IPS-18a (cell line): ENCODE results near the gene LDLRAD3.

Experiments used
- H3K27ac ChIP-seq: one replicate; pipeline ENCODE4 v1.5.1; 2013; ENCODE audit warnings: low read length
- H3K27me3 ChIP-seq: one replicate; pipeline ENCODE4 v1.6.1; 2013; ENCODE audit warnings: mild to moderate bottlenecking, low read length; ENCODE audit not compliant: control insufficient read depth, insufficient read depth
- H3K36me3 ChIP-seq: one replicate; pipeline ENCODE4 v1.6.1; 2013; ENCODE audit warnings: low read depth, low read length; ENCODE audit not compliant: control insufficient read depth
- H3K4me1 ChIP-seq: one replicate; pipeline ENCODE4 v1.6.1; 2013; ENCODE audit warnings: low read depth, low read length; ENCODE audit not compliant: control insufficient read depth
- H3K4me3 ChIP-seq: one replicate; pipeline ENCODE4 v1.5.1; 2013; ENCODE audit warnings: low read length
- H3K9ac ChIP-seq: one replicate; pipeline ENCODE4 v1.6.1; 2013; ENCODE audit warnings: mild to moderate bottlenecking, low read length, moderate library complexity
- H3K9me3 ChIP-seq: one replicate; pipeline ENCODE4 v1.6.1; 2013; ENCODE audit warnings: low read depth, low read length; ENCODE audit not compliant: control insufficient read depth

Gene LDLRAD3

DNA sequence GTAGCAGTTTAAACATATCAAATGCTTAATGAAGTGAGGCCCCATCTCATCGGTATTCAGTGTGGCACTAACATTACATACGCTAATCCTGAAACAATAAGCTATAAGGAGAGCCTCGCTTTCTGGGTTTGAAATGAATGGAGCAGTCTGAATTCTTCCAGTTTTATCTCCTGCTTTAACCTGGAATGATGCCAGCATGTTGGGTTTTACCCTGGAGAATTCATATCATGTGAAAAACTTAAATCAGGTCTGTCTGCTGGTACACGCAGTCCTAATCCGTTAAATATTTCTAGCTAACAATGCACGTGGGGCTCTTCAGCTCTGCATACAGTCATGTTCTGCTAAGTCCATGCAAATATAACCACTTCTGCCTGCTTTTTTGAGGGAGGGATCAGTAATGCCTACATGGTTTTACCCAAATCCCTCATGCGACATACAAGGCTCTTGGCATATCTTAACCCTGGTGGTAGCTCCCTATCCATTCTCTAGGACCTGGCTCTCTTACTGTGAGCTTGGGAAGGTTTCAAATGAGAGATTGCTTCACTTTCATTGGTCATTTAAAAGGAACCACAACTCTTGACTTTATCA, 252.6 kb downstream of the LDLRAD3 start:
- H3K27me3 ChIP-seq, result no peaks in the 10 kb centered on the region
- H3K9me3 ChIP-seq, result no peaks in the 10 kb centered on the region
- peaks cover 4% of the 10 kb centered on the region for H3K36me3 ChIP-seq
- peaks cover 21% of the 10 kb centered on the region for H3K4me1 ChIP-seq
- no peak overlapping the region for H3K4me3 ChIP-seq
- no peak overlapping the region for H3K27ac ChIP-seq
- no peak overlapping the region for H3K9ac ChIP-seq

DNA sequence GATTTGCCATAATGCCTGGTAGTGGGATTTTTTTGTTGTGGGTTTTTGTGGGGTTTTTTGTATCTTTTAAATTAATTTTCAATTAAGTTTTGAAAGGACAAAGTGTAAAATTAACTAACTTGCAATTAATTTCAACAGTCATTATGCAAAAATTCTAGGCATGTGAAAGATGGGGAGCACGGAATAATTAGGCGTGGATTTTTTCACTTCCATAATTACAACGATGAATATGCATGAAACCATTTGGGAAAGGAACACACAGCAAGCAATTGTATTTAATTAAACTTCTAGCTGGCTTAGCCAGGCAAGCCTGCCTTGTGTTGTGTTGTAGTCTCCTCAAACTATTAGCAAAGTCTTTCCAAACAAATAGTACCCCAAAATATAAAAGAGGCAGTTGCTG, 257.5 kb downstream of the LDLRAD3 start:
- H3K9ac ChIP-seq, result no peak overlapping the region
- no peaks in the 10 kb centered on the region for H3K27me3 ChIP-seq
- H3K9me3 ChIP-seq, result no peaks in the 10 kb centered on the region
- no peak overlapping the region for H3K27ac ChIP-seq
- peaks cover 3% of the 10 kb centered on the region for H3K4me1 ChIP-seq
- no peak overlapping the region for H3K4me3 ChIP-seq
- H3K36me3 ChIP-seq, result peaks cover 4% of the 10 kb centered on the region

DNA sequence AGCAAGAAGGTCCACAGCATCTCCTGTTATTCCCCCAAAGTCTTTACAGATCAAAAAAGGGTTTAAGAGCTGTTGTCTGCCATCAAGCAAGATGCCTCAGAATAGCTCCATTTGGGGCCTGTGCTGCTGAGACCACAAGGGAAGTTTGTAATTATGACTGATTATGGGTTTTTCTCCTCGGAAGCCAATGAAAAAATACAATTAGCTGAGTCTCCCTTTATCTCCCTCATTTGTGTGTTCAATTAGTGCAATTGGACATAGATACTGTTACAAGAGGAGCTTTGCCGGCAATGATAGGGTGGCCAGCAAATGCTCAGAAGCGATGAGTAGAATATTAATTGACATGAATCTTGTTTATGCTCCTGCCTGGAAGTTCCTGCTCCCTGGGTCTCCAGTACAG, 261.7 kb downstream of the LDLRAD3 start:
- no peak overlapping the region for H3K9ac ChIP-seq
- H3K4me3 ChIP-seq, result no peak overlapping the region
- no peak overlapping the region for H3K27ac ChIP-seq
- H3K27me3 ChIP-seq, result no peaks in the 10 kb centered on the region
- H3K9me3 ChIP-seq, result no peaks in the 10 kb centered on the region
- H3K36me3 ChIP-seq, result no peaks in the 10 kb centered on the region
- H3K4me1 ChIP-seq, result no peaks in the 10 kb centered on the region

DNA sequence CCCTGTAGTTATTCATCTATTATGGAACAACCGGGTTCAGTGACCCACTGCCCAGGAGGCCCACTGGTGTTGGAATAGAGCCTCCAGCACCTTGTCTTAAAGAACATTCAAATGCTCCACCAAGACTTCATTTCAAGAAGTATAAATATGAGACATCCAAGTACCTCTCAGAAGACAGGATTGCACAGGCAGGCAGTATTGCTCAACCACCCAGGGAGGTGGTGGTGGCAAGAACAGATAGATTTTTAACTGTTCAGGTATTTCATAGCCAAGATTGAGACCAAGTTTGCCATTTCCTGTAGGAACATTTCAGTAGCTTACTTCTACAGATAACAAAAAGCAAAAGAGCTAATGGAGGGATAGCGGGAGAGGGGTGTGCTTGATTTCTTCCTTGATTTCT, 266.7 kb downstream of the LDLRAD3 start:
- H3K4me3 ChIP-seq, result no peak overlapping the region
- H3K4me1 ChIP-seq, result peaks cover 6% of the 10 kb centered on the region
- H3K27ac ChIP-seq, result no peak overlapping the region
- no peaks in the 10 kb centered on the region for H3K9me3 ChIP-seq
- H3K9ac ChIP-seq, result no peak overlapping the region
- no peaks in the 10 kb centered on the region for H3K36me3 ChIP-seq
- no peaks in the 10 kb centered on the region for H3K27me3 ChIP-seq

DNA sequence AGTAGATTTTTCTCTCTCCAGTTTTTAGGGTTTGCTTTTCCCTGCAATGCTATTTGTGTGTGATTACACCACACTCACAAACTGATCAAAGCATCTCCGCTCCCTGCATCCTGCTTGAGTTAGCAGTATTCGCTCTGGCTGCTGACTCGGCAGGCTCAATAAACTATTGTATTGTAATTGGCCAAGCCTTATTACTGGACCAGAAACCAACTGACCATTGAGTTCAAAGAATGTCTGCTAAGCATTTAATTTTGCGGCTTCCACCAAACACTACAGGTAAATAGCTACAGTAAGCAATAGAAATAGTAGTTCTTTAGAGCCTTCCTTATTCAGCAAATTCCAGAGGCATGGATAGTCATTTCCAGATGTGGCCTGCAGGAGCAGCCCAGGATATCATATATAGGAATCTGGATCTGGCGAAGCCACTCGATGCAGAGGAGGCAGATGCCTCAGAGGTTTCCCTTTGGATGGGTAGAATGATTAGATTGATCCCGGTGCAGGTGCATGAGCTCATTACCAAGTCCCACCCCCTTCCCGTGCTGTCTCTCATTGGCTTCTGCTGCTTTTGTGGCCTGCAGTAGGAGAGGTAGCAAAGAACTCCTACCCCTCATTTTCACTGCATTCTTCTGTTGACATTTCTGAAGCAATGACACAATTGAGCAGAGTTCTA, 268.0 kb downstream of the LDLRAD3 start:
- Histone ChIP-seq H3K4me1 (peaks cover 6% of the 10 kb centered on the region), H3K27ac (no peak overlapping the region), H3K9me3 (no peaks in the 10 kb centered on the region), H3K27me3 (no peaks in the 10 kb centered on the region), H3K36me3 (no peaks in the 10 kb centered on the region), H3K9ac (no peak overlapping the region), H3K4me3 (no peak overlapping the region)

DNA sequence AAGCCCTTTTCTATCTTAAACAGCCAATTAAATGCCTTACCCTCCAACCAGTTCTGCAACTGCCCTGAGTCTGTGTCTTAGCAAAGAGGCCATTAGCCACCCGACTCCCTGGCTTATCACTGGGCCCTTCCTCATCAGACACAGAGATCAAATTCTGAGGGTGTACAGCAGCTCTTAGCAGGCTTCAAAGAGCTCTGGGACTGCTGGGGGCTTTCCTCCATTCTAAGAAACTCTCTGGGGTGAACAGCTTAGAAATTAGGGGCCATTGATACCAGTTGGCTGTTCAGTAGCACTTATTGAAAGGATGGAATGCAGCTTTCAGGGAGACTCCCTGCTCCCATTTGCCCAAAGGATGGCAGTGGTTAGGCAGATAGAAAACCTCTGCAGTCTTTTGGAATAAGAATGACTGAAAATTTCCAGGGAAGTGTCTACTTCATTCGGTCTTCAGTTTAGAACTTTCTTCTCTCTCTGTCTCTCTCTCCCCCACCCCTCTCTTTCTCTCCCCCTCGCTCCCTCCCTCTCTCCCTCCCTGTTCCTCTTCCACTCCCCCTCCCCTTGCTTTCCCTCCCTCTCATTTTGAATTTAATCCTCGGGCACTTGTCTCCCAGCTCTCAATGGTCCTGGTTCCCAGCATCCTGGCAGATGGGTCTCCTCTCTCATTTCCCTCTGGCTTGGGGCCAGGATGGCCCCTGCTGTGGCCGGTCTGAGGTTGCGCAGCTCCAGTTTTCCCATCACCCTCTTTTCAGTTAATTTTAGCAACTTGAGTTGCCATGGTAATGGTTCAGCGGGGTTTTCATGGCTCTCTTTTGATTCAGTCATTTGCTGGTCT, 268.9 kb downstream of the LDLRAD3 start:
- no peaks in the 10 kb centered on the region for H3K36me3 ChIP-seq
- H3K4me3 ChIP-seq, result no peak overlapping the region
- no peaks in the 10 kb centered on the region for H3K27me3 ChIP-seq
- no peaks in the 10 kb centered on the region for H3K9me3 ChIP-seq
- peaks cover 6% of the 10 kb centered on the region for H3K4me1 ChIP-seq
- H3K9ac ChIP-seq, result no peak overlapping the region
- H3K27ac ChIP-seq, result no peak overlapping the region

DNA sequence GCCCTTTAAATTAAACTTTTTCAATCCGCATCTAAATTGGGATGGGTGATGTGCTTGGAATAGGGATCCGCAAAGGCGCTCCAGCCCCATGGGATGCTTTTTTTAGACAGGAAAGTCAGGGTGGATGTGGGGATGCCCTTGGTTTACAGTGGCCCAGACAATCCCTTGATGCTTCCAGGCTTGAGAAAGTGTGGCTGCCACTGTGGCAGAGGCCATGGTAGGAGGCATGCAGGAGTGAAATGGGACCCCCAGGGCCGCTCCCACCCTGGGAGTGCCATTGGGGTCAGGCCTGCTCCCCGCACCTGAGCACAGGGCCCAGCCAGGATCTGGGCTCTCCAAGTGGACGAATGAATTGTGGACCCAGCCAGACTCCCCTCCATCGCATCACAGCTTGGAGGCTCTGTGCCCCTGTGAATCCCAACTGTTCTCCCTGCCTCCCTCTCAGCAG, 269.6 kb downstream of the LDLRAD3 start:
- no peaks in the 10 kb centered on the region for H3K36me3 ChIP-seq
- no peaks in the 10 kb centered on the region for H3K9me3 ChIP-seq
- no peak overlapping the region for H3K27ac ChIP-seq
- no peak overlapping the region for H3K4me3 ChIP-seq
- no peaks in the 10 kb centered on the region for H3K27me3 ChIP-seq
- H3K4me1 ChIP-seq, result peaks cover 6% of the 10 kb centered on the region
- no peak overlapping the region for H3K9ac ChIP-seq

DNA sequence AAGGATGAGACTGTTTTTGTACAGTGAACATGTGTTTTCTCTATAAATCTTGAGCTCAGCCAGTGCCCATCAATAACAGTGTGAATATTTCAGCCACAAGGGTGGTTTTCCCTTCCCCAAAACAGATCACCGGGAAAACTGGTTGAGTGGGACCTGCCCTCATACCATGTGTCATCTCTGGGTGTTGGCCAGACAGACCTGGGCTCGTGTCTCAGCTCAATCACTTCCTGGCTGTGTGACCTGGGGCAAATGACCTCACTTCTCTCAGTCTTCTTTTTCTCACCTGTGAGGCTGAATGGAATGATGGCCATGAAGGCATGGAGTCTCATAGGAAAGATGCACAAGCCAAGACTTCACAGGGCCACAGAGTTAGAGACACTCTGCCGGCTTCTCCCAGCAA, 270.6 kb downstream of the LDLRAD3 start:
- Histone ChIP-seq H3K9ac (no peak overlapping the region), H3K4me1 (peaks cover 6% of the 10 kb centered on the region), H3K36me3 (no peaks in the 10 kb centered on the region), H3K27ac (no peak overlapping the region), H3K27me3 (no peaks in the 10 kb centered on the region), H3K4me3 (no peak overlapping the region), H3K9me3 (no peaks in the 10 kb centered on the region)

DNA sequence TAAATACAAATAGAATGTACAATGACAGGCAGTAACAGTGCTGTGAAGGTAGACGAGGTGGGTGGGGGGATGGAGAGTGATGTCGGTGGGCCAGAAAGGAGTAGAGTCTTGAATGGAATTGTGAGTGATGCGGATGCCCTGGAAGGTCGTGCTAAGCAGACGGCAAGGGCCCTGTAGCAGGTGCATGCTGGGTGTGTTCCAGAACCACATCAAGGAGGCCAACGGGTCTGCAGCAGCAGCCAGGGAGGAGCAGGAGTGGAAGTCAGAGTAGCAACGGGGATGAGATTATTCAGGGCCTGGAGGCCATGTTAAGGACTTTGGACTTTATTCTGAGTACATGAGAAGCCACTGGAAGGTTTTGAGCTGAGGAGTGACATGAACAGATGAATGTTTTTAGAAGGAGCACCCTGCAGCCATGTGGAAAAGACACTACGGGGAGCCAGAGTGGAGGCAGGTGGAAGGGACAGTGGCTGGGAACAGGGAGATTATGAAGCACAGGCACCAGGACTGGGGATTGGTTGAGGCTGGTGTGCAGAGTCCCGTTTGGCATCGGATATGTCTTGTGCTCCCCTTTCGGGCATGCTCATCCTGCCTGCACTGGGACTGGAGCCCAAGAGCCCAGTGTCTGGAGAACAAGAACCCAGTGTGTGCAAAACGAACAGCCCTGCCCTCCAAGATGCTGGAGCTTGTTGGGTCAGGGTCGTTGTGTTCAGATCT, 271.3 kb downstream of the LDLRAD3 start:
- no peak overlapping the region for H3K9ac ChIP-seq
- peaks cover 6% of the 10 kb centered on the region for H3K4me1 ChIP-seq
- H3K36me3 ChIP-seq, result no peaks in the 10 kb centered on the region
- H3K4me3 ChIP-seq, result no peak overlapping the region
- H3K27ac ChIP-seq, result no peak overlapping the region
- no peaks in the 10 kb centered on the region for H3K27me3 ChIP-seq
- H3K9me3 ChIP-seq, result no peaks in the 10 kb centered on the region

DNA sequence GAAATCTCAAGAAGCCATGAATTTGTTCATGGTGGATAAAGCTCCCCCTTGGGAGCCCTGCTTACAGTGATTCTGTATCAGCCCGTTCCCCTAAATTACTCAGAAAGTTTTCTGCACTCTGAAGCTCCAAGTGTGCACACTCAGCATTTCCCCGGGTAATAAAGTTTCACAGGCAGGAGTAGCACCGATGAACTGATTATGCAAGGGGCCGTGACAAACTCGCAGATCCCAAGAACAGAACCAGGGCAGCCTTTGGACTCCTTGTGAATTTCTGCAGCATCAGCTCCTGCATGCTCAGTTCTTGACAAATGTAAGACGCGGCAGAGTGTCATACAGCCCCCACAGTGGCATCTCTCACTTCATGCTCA, 271.8 kb downstream of the LDLRAD3 start:
- H3K9ac ChIP-seq, result no peak overlapping the region
- H3K27me3 ChIP-seq, result no peaks in the 10 kb centered on the region
- no peak overlapping the region for H3K4me3 ChIP-seq
- H3K36me3 ChIP-seq, result no peaks in the 10 kb centered on the region
- peaks cover 6% of the 10 kb centered on the region for H3K4me1 ChIP-seq
- H3K27ac ChIP-seq, result no peak overlapping the region
- H3K9me3 ChIP-seq, result no peaks in the 10 kb centered on the region

DNA sequence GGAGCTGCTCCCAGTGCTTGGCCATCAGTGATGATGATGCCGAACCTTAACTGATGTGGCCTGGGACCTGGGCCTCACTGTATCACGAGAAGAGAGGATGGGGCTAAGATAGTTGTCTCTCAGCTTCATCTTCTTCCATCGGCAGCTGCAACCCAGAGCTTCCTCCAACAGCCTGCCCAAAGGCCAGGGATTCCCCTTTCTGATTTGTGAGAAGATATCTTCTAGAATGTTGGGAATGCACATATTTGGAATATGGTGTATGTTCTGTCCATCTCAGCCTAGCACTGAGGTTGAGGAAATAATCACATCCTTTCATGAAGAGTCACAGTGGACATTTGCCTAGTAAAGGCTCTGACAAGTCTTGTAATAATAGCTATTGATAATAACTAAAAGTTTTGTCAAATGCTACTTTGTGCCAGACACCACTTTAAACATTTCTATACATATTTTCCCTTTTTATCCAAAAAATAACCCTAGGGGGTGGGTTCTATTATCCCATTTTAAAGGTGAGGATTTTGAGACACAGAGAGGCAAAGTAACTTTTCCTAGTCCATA, 272.3 kb downstream of the LDLRAD3 start:
- Histone ChIP-seq H3K4me1 (peaks cover 6% of the 10 kb centered on the region), H3K4me3 (no peak overlapping the region), H3K27ac (no peak overlapping the region), H3K27me3 (no peaks in the 10 kb centered on the region), H3K9ac (no peak overlapping the region), H3K36me3 (no peaks in the 10 kb centered on the region), H3K9me3 (no peaks in the 10 kb centered on the region)
